Stimulated activated CD4-positive, alpha-beta T cell treated with anti-CD3 and anti-CD28 coated beads, Interleukin-4, amount 100 ng/mL, for 4 hours (primary cell): ENCODE results near the gene DNAJB11.
"Not testable (repeated sequence)": the region's sequence is repeated elsewhere in the genome, so short reads cannot be mapped to it uniquely, and the experiment has no call there.

Source experiments
- DNase-seq, 2 experiments: peaks; one replicate each; pipeline ENCODE4 v3.0.0-alpha.2; 2020

Gene DNAJB11

GRCh38 chr3:186620213-186621092 lies 49.9 kb downstream of the DNAJB11 start:
- DNase-seq, result no peak

- DNase-seq, result no peak
Observed at GRCh38 chr3:186621894-186622650, 51.6 kb downstream of the DNAJB11 start.

- no peak for DNase-seq
Observed at GRCh38 chr3:186622651-186623310, 52.3 kb downstream of the DNAJB11 start.

GRCh38 chr3:186624598-186624997 lies 54.1 kb downstream of the DNAJB11 start:
- no peak for DNase-seq

- DNase-seq, result no peak
Observed at GRCh38 chr3:186625600-186626042, 55.1 kb downstream of the DNAJB11 start.

- no peak for DNase-seq
Observed at GRCh38 chr3:186626254-186626847, 55.8 kb downstream of the DNAJB11 start.

GRCh38 chr3:186627852-186628414 lies 57.4 kb downstream of the DNAJB11 start:
- no peak for DNase-seq

- DNase-seq, result no peak
Observed at GRCh38 chr3:186628756-186629155, 58.2 kb downstream of the DNAJB11 start.

- no peak for DNase-seq
Observed at GRCh38 chr3:186630950-186631641, 60.6 kb downstream of the DNAJB11 start.

GRCh38 chr3:186633481-186633880 lies 63.0 kb downstream of the DNAJB11 start:
- DNase-seq, result no peak

- DNase-seq, result not testable (repeated sequence)
Observed at GRCh38 chr3:186634207-186634606, 63.7 kb downstream of the DNAJB11 start.
